H9 (cell line): ENCODE data around the gene MAST4. TPM values are rescaled to one million over a fixed set of nuclear protein-coding genes. Genes with fewer than 3 reads are reported as not detected.

Source experiments
- DNase-seq: peaks from one replicate; pipeline ENCODE4 v3.0.0-alpha.2; 2017
- H2AFZ ChIP-seq: one replicate; pipeline ENCODE4 v1.6.1; 2013; ENCODE audit warnings: mild to moderate bottlenecking, low read length, control low read depth, moderate library complexity
- H2AK5ac ChIP-seq: 2 replicates; pipeline ENCODE4 v1.6.1; 2013; ENCODE audit warnings: low read length, control low read depth, mixed read lengths; ENCODE audit not compliant: insufficient read length
- H2BK120ac ChIP-seq: one replicate; pipeline ENCODE4 v1.6.1; 2013; ENCODE audit warnings: low read depth, mild to moderate bottlenecking, low read length, control low read depth, inconsistent platforms; ENCODE audit not compliant: poor library complexity, severe bottlenecking
- H2BK12ac ChIP-seq: 2 replicates; pipeline ENCODE4 v1.6.1; 2013; ENCODE audit warnings: low read length, control low read depth, mixed read lengths, low read depth; ENCODE audit not compliant: insufficient read length
- H2BK15ac ChIP-seq: 2 replicates; pipeline ENCODE4 v1.6.1; 2013; ENCODE audit warnings: low read depth, low read length, control low read depth
- H2BK20ac ChIP-seq: one replicate; pipeline ENCODE4 v1.6.1; 2013; ENCODE audit warnings: low read depth, mild to moderate bottlenecking, low read length, control low read depth, inconsistent platforms; ENCODE audit not compliant: poor library complexity, severe bottlenecking
- H2BK5ac ChIP-seq: 2 replicates; pipeline ENCODE4 v1.6.1; 2013; ENCODE audit warnings: low read length, control low read depth, mixed read lengths; ENCODE audit not compliant: insufficient read length
- H3K14ac ChIP-seq: 2 replicates; pipeline ENCODE4 v1.6.1; 2013; ENCODE audit warnings: low read length, control low read depth; ENCODE audit not compliant: insufficient read depth
- H3K18ac ChIP-seq: 2 replicates; pipeline ENCODE4 v1.6.1; 2013; ENCODE audit warnings: low read depth, mild to moderate bottlenecking, mixed read lengths, low read length, control low read depth; ENCODE audit not compliant: insufficient read length
- H3K23ac ChIP-seq: 2 replicates; pipeline ENCODE4 v1.6.1; 2013; ENCODE audit warnings: low read length, control low read depth, mixed read lengths, low read depth; ENCODE audit not compliant: insufficient read length
- H3K23me2 ChIP-seq: 2 replicates; pipeline ENCODE4 v1.6.1; 2013; ENCODE audit warnings: low read depth, mild to moderate bottlenecking, mixed read lengths, low read length, control low read depth; ENCODE audit not compliant: insufficient read length, poor library complexity, severe bottlenecking
- H3K27ac ChIP-seq: 2 replicates; pipeline ENCODE4 v1.5.1; 2013; ENCODE audit warnings: low read length, control low read depth, mixed read lengths, low read depth; ENCODE audit not compliant: insufficient read length
- H3K27me3 ChIP-seq: 2 replicates; pipeline ENCODE4 v1.6.1; 2013; ENCODE audit warnings: low read length, control low read depth, inconsistent platforms; ENCODE audit not compliant: insufficient read depth
- H3K4ac ChIP-seq: 2 replicates; pipeline ENCODE4 v1.6.1; 2013; ENCODE audit warnings: low read depth, mild to moderate bottlenecking, control low read depth, inconsistent platforms, low read length, moderate library complexity
- H3K4me1 ChIP-seq: 2 replicates; pipeline ENCODE4 v1.6.1; 2013; ENCODE audit warnings: low read length, control low read depth, inconsistent platforms; ENCODE audit not compliant: insufficient read depth
- H3K4me2 ChIP-seq: 2 replicates; pipeline ENCODE4 v1.6.1; 2013; ENCODE audit warnings: low read length, control low read depth, mixed read lengths; ENCODE audit not compliant: insufficient read length, insufficient read depth
- H3K56ac ChIP-seq: 2 replicates; pipeline ENCODE4 v1.6.1; 2013; ENCODE audit warnings: low read depth, mild to moderate bottlenecking, mixed read lengths, low read length, control low read depth; ENCODE audit not compliant: insufficient read length
- H3K79me1 ChIP-seq: 2 replicates; pipeline ENCODE4 v1.6.1; 2013; ENCODE audit warnings: low read depth, mild to moderate bottlenecking, moderate library complexity, low read length, control low read depth, inconsistent platforms; ENCODE audit not compliant: insufficient read depth, poor library complexity, severe bottlenecking
- H3K79me2 ChIP-seq: 2 replicates; pipeline ENCODE4 v1.6.1; 2013; ENCODE audit warnings: low read length, control low read depth, inconsistent platforms; ENCODE audit not compliant: insufficient read depth
- H3K9ac ChIP-seq: 2 replicates; pipeline ENCODE4 v1.6.1; 2013; ENCODE audit warnings: low read length, control low read depth, mixed read lengths; ENCODE audit not compliant: insufficient read length; ENCODE audit errors: extremely low read depth
- H3K9me3 ChIP-seq: one replicate; pipeline ENCODE4 v1.6.1; 2013; ENCODE audit warnings: low read depth, low read length, inconsistent platforms; ENCODE audit not compliant: control insufficient read depth
- H3T11ph ChIP-seq: one replicate; pipeline ENCODE4 v1.6.1; 2013; ENCODE audit warnings: mild to moderate bottlenecking, low read length, control low read depth, inconsistent platforms
- H4K20me1 ChIP-seq: one replicate; pipeline ENCODE4 v1.6.1; 2013; ENCODE audit not compliant: control insufficient read depth, insufficient read length, insufficient read depth
- H4K5ac ChIP-seq: 2 replicates; pipeline ENCODE4 v1.6.1; 2013; ENCODE audit warnings: low read depth, mild to moderate bottlenecking, mixed read lengths, low read length, control low read depth; ENCODE audit not compliant: insufficient read length
- H4K8ac ChIP-seq: replicated peaks from 2 replicates; pipeline ENCODE4 v1.6.1; 2013; ENCODE audit warnings: low read length, control low read depth, mixed read lengths, low read depth; ENCODE audit not compliant: insufficient read length
- H4K91ac ChIP-seq: 2 replicates; pipeline ENCODE4 v1.6.1; 2013; ENCODE audit warnings: low read depth, mild to moderate bottlenecking, moderate library complexity, mixed read lengths, low read length, control low read depth; ENCODE audit not compliant: insufficient read length
- H3K27ac Mint-ChIP-seq, 3 experiments: 2 replicates in 2 of 3; 3 replicates in 1 of 3; pipeline ENCODE4 v1.8.0; 2020 to 2021; ENCODE audit warnings: mixed read lengths in 3 of 3, mild to moderate bottlenecking in 1 of 3, moderate library complexity in 1 of 3
- H3K27me3 Mint-ChIP-seq: 2 replicates; pipeline ENCODE4 v1.8.0; 2021; ENCODE audit warnings: low read depth, mild to moderate bottlenecking, moderate library complexity, mixed read lengths
- H3K36me3 Mint-ChIP-seq, 3 experiments: 2 replicates in 2 of 3; 3 replicates in 1 of 3; pipeline ENCODE4 v1.8.0; 2020 to 2021; ENCODE audit warnings: low read depth in 3 of 3, mixed read lengths in 3 of 3; ENCODE audit not compliant: insufficient read depth in 1 of 3
- H3K4me1 Mint-ChIP-seq, 2 experiments: 2 replicates each; pipeline ENCODE4 v1.8.0; 2020; ENCODE audit warnings: mixed read lengths in 2 of 2
- H3K4me3 Mint-ChIP-seq, 2 experiments: 2 replicates in 1 of 2; 3 replicates in 1 of 2; pipeline ENCODE4 v1.8.0; 2020 to 2021; ENCODE audit warnings: mild to moderate bottlenecking in 2 of 2, mixed read lengths in 2 of 2, moderate library complexity in 1 of 2
- H3K9me3 Mint-ChIP-seq, 2 experiments: 2 replicates in 1 of 2; 3 replicates in 1 of 2; pipeline ENCODE4 v1.8.0; 2020; ENCODE audit warnings: mild to moderate bottlenecking in 2 of 2, mixed read lengths in 2 of 2, moderate library complexity in 1 of 2
- CTCF ChIP-seq: fragments of 200-600 bp; sonication (generic); conservative IDR thresholded peaks from 3 replicates; pipeline ENCODE4 v1.8.0; 2021; ENCODE audit warnings: antibody characterized with exemption, mild to moderate bottlenecking
- WGBS: extraction: QIAGEN DNeasy Blood & Tissue Kit; methylation state at CpG from one replicate; pipeline ENCODE4 v1.1.7; 2013; ENCODE audit warnings: missing lambda C conversion rate, low lambda C conversion rate, mixed read lengths; ENCODE audit not compliant: insufficient read length; ENCODE audit errors: extremely low coverage; 5-methylcytosine and 5-hydroxymethylcytosine counted together
- total RNA-seq: library from RNA; stranded (reverse); gene quantifications from 2 replicates; pipeline ENCODE4 v1.2.1, GENCODE V29; 2021

MAST4 gene
- total RNA-seq, 1 experiment from 2014 or later: 3.7 TPM

- no peak overlapping the region for H4K5ac ChIP-seq
- no peak overlapping the region for H3K14ac ChIP-seq
- H2AFZ ChIP-seq: no peak overlapping the region
- no peak overlapping the region for H3K9ac ChIP-seq
- H3K27ac ChIP-seq: no peak overlapping the region
- peak; percentile 23; the same call in 2 of the 3 replicates for TF ChIP-seq CTCF
- H3K4me1 ChIP-seq: no peaks in the 10 kb centered on the region
- no peak overlapping the region for H2BK15ac ChIP-seq
- Mint-ChIP-seq H3K9me3 (no peaks in the 10 kb centered on the region), H3K27ac (no peak overlapping the region), H3K4me3 (no peak overlapping the region), H3K27me3 (no peaks in the 10 kb centered on the region), H3K4me1 (peaks cover 3 to 6% of the 10 kb centered on the region in 2 experiments; a peak in 3 of 4 replicates), H3K36me3 (no peaks in the 10 kb centered on the region; a peak in 1 of 7 replicates)
- H3K56ac ChIP-seq: no peak overlapping the region
- H4K8ac ChIP-seq: no peak overlapping the region
- H3K9me3 ChIP-seq: no peaks in the 10 kb centered on the region
- no peak overlapping the region for H3T11ph ChIP-seq
- no peak overlapping the region for H2BK12ac ChIP-seq
- no peak overlapping the region for H2BK120ac ChIP-seq
- no peak overlapping the region for H2BK5ac ChIP-seq
- H3K23me2 ChIP-seq: no peaks in the 10 kb centered on the region
- H3K4me2 ChIP-seq: no peak overlapping the region
- WGBS: no CpG with 5 or more reads among the region's 2 CpGs
- H2BK20ac ChIP-seq: no peak overlapping the region
- H3K23ac ChIP-seq: no peak overlapping the region
- no peak overlapping the region for H3K4ac ChIP-seq
- H3K79me2 ChIP-seq: no peaks in the 10 kb centered on the region
- H4K91ac ChIP-seq: no peak overlapping the region
- no peak overlapping the region for H3K18ac ChIP-seq
- no peaks in the 10 kb centered on the region for H3K79me1 ChIP-seq
- H3K27me3 ChIP-seq: no peaks in the 10 kb centered on the region
- DNase-seq: no peak
- H4K20me1 ChIP-seq: no peaks in the 10 kb centered on the region
- H2AK5ac ChIP-seq: no peak overlapping the region
These were observed 510.6 kb downstream of the MAST4 start for GRCh38 chr5:67106626-67107342.
